Measurements from ENCODE around the gene AHNAK.

DNA sequence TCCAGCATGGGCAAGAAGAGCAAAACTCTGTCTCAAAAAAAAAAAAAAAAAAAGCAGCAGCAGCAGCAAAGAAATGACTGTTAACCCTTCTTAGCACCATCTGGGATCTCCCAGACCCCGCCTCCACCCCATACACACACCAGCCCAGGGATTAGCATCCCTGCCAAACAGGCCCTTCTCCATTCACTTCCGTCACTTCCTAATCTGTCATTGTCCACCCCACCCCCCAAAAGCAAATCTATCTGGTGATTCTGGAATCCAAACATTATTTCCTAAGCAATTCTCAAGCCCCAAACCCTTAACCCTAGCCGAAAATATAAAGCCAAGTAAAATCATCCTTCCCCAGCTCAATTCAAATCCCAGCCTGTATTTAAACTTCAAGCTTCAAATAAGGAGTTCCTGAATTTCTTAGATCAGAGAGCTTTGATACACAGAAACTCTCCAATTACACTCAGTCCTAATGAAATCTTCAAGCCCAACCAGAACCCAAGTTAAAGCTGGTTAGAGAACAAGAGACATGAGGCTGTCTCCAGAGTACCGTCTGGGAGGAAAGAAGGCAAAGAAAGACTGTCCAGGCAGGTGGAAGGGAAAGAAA, 6.0 kb upstream of the AHNAK start:
- TF ChIP-seq CTCF (conservative IDR thresholded peaks at IDR 0.05 in 1 of 2, IDR thresholded peaks at IDR 0.05 in 1 of 2; ENCODE audit: extremely low read depth in 1 of 2, insufficient read depth in 1 of 2, low read depth in 1 of 2, low read length in 2 of 2) (no peak), EZH2 (IDR thresholded peaks at IDR 0.05; ENCODE audit: borderline replicate concordance, low read length) (no peak)

Data from mammary epithelial cell (primary cell).